Small intestine (tissue), 7 donors: ENCODE measurements around the gene PGAM1. TPM values are rescaled to one million over a fixed set of nuclear protein-coding genes. Genes with fewer than 3 reads are reported as not detected.
A peak's percentile ranks its signal among the peaks of the same experiment; 100 is the strongest.
"Not testable (repeated sequence)": the region's sequence is repeated elsewhere in the genome, so short reads cannot be mapped to it uniquely, and the experiment has no call there.

Source experiments
- DNase-seq, 2 donors: peaks; one replicate each; pipeline versions ENCODE4 v3.0.0 to v3.0.0-alpha.2; 2013
- FAIRE-seq: peaks from 2 replicates; lab custom pipeline; 2012; peaks lifted over from hg19 to GRCh38; lab: Jason Lieb, UNC
- H3K27ac ChIP-seq, 3 donors: one replicate each; pipeline ENCODE4 v1.5.1; 2013; ENCODE audit warnings: low read length in 2 of 3, mild to moderate bottlenecking in 2 of 3, control low read depth in 1 of 3, inconsistent platforms in 1 of 3, low read depth in 1 of 3, moderate library complexity in 1 of 3
- H3K27me3 ChIP-seq, 3 donors: one replicate each; pipeline ENCODE4 v1.6.1; 2013; ENCODE audit warnings: low read length in 3 of 3, inconsistent platforms in 1 of 3; ENCODE audit not compliant: control insufficient read depth in 3 of 3, insufficient read depth in 3 of 3
- H3K36me3 ChIP-seq, 3 donors: one replicate each; pipeline ENCODE4 v1.6.1; 2013; ENCODE audit warnings: low read length in 3 of 3, inconsistent platforms in 1 of 3, low read depth in 1 of 3, mild to moderate bottlenecking in 1 of 3, moderate library complexity in 1 of 3; ENCODE audit not compliant: control insufficient read depth in 3 of 3, insufficient read depth in 2 of 3
- H3K4me1 ChIP-seq, 3 donors: one replicate each; pipeline ENCODE4 v1.6.1; 2013; ENCODE audit warnings: low read length in 2 of 3, inconsistent platforms in 1 of 3, low read depth in 1 of 3, mild to moderate bottlenecking in 1 of 3, moderate library complexity in 1 of 3; ENCODE audit not compliant: control insufficient read depth in 3 of 3, insufficient read depth in 2 of 3
- H3K4me3 ChIP-seq, 3 donors: one replicate each; pipeline ENCODE4 v1.5.1; 2013; ENCODE audit warnings: low read length in 3 of 3, control low read depth in 1 of 3, inconsistent platforms in 1 of 3, low read depth in 1 of 3, mild to moderate bottlenecking in 1 of 3, moderate library complexity in 1 of 3
- H3K9me3 ChIP-seq, 2 donors: one replicate each; pipeline ENCODE4 v1.6.1; 2013; ENCODE audit warnings: low read depth in 1 of 2, low read length in 1 of 2; ENCODE audit not compliant: control insufficient read depth in 2 of 2, insufficient read depth in 1 of 2
- WGBS, 3 donors: extraction: QIAGEN DNeasy Blood & Tissue Kit; methylation state at CpG; one replicate each; pipeline ENCODE4 v1.1.7; 2013; 5-methylcytosine and 5-hydroxymethylcytosine counted together
- polyA plus RNA-seq, 4 donors: library from polyadenylated mRNA; stranded (reverse) in 3 of 4; unstranded in 1 of 4; fragments of 200-250 nt in 3 of 4; fragments of 120-200 nt in 1 of 4; gene quantifications; one replicate each; pipeline versions ENCODE4 v1.2.1 to v1.2.3, GENCODE V29; 2013
- donor health status: healthy with polysubstance abuse.
- donor health status: control.
- donor health status: control.
- donor health status: Bipolar disorder and iron deficiency.
- donor health status: healthy.

The PGAM1 gene
- polyA plus RNA-seq, 4 donors = 129 to 300 (median 235) TPM

DNA sequence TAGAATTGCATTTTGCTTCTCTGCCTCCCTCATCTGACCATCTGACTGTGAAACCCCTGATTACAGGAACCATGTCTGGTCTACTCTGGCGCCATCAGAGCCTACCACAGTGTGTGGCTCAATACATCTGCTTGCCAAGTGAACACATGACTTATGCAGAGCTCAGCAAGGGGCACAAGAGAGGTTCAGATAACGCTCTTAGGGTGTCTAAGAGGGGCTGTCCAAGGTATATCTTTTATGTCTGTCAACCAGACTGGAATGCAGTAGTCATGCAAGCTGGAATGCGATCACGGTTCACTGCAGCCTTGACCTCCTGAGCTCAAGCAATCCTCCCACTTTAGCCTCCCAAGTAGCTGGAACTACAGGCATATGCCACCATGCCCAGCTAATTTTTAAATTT is 14.6 kb upstream of the PGAM1 start:
- Histone ChIP-seq H3K27ac (no peak overlapping the region), H3K4me1 (peaks cover 0 to 5% (median 0%) of the 10 kb centered on the region in 3 donors), H3K27me3 (no peaks in the 10 kb centered on the region), H3K9me3 (no peaks in the 10 kb centered on the region), H3K4me3 (no peak overlapping the region), H3K36me3 (peaks cover 0 to 2% (median 0%) of the 10 kb centered on the region in 3 donors)
- no peak for FAIRE-seq
- no peak for DNase-seq
- WGBS, 3 donors = 75 to 81% (median 80%) methylated on average over 4 of the region's 4 CpGs

- no peaks in the 10 kb centered on the region for H3K27me3 ChIP-seq
- 71 to 78% (median 77%) methylated on average over 10 of the region's 10 CpGs for WGBS, 3 donors
- FAIRE-seq (no peak), DNase-seq (no peak)
- no peaks in the 10 kb centered on the region for H3K9me3 ChIP-seq
- H3K4me1 ChIP-seq = no peaks in the 10 kb centered on the region
- peaks cover 0 to 2% (median 0%) of the 10 kb centered on the region in 3 donors for H3K36me3 ChIP-seq
- no peak overlapping the region for H3K27ac ChIP-seq
- H3K4me3 ChIP-seq = no peak overlapping the region
Observed at GRCh38 chr10:97412891-97413304, 13.1 kb upstream of the PGAM1 start.

DNA sequence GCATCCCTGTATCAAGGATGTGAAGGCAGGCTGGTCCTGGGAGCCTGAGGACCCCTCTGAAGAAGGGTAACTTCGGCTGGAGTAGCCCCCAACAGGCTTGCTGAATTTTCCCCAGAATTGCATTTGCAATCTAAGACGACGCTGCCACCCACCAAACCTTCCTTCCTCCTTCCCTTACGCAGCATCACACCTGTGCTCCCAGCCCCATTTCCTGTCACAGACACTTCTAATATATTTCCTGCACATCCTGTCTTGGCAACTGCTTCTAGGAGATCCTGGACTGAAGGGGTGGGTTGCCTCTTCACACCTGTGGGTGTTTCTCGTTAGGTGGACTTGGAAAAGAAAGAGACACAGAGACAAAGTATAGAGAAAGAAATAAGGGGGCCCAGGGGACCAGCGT is 9.4 kb upstream of the PGAM1 start:
- DNase-seq (no peak), FAIRE-seq (no peak)
- Histone ChIP-seq H3K27ac (no peak overlapping the region), H3K36me3 (peaks cover 0 to 4% (median 0%) of the 10 kb centered on the region in 3 donors), H3K27me3 (no peaks in the 10 kb centered on the region), H3K4me3 (no peak overlapping the region), H3K9me3 (no peaks in the 10 kb centered on the region), H3K4me1 (no peaks in the 10 kb centered on the region)
- WGBS, 3 donors = 66 to 93% (median 70%) methylated on average over 6 of the region's 6 CpGs

DNA sequence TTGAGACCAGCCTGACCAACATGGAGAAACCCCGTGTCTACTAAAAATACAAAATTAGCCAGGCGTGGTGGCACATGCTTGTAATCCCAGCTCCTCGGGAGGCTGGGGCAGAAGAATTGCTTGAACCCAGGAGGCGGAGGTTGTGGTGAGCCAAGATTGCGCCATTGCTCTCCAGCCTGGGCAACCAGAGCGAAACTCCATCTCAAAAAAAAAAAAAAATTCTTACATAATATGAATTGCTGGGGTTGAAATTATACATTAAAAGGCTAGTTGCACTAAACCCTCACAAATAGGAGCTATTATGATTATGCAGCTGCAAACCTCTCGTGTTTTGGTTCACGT is 2.3 kb upstream of the PGAM1 start:
- not testable (repeated sequence) for FAIRE-seq
- 84 to 91% (median 85%) methylated on average over 8 of the region's 8 CpGs for WGBS, 3 donors

DNA sequence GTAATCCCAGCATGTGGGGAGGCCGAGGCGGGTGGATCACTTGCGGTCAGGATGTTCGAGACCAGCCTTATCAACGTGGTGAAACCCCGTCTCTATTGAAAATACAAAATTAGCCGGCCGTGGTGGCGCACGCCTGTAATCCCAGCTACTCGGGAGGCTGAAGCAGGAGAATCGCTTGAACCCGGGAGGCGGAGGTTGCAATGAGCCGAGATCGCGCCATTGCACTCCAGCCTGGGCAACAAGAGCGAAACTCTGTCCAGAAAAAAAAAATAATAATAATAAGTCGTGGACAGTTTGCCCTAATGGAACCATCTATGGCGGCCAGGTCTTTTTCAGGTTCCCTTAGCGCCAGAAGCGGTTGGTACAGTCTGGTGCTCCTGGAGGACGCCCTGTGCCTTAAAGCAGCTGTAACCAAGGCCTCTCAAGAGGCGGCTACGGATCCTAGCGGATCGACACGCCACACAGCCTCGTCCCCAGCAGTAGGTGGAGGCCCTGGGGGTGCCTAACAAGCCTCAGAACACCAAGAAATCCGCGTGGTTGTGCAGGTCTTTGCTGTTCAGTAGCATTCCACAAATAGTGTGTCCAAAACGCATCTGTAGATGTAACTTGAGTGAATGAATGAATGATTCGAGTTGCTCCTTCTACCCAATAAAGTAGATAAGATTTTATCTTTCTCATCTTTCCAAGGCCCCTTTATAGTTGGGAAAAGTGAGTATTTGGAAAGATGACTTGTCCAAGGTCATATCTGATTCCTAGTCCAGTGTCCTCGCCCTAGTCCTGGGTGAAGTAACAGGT is 982 bp downstream of the PGAM1 start:
- peaks cover 8 to 23% (median 9%) of the 10 kb centered on the region in 3 donors for H3K36me3 ChIP-seq
- H3K27me3 ChIP-seq = no peaks in the 10 kb centered on the region
- peaks cover 5 to 12% (median 10%) of the 10 kb centered on the region in 3 donors for H3K4me1 ChIP-seq
- 4 to 7% (median 5%) methylated on average over 34 of the region's 34 CpGs for WGBS, 3 donors
- H3K27ac ChIP-seq = peak overlapping the region; percentile 72 to 89 (median 89)
- DNase-seq = no peak
- no peaks in the 10 kb centered on the region for H3K9me3 ChIP-seq
- peak overlapping the region; percentile 70 to 84 (median 70) for H3K4me3 ChIP-seq
- no peak for FAIRE-seq

More for the DNA sequence above, 2.3 kb upstream of the PGAM1 start:
- not testable (repeated sequence) for H3K9me3 ChIP-seq, DNase-seq, H3K4me3 ChIP-seq, H3K27me3 ChIP-seq, H3K36me3 ChIP-seq, H3K27ac ChIP-seq
- peaks cover 5 to 11% (median 10%) of the 10 kb centered on the region in 3 donors for H3K4me1 ChIP-seq

- no peaks in the 10 kb centered on the region for H3K27me3 ChIP-seq
- H3K9me3 ChIP-seq = no peaks in the 10 kb centered on the region
- FAIRE-seq (no peak), DNase-seq (peak; percentile 86 to 97)
- H3K4me1 ChIP-seq = peaks cover 5 to 12% (median 10%) of the 10 kb centered on the region in 3 donors
- H3K4me3 ChIP-seq = peak overlapping the region; percentile 9 to 70 (median 70)
- 1 to 12% (median 10%) methylated on average over 9 of the region's 9 CpGs for WGBS, 3 donors
- H3K36me3 ChIP-seq = peaks cover 8 to 23% (median 11%) of the 10 kb centered on the region in 3 donors
- peak overlapping the region; percentile 72 to 89 (median 89) for H3K27ac ChIP-seq
Observed at GRCh38 chr10:97427571-97428179, 1.7 kb downstream of the PGAM1 start.

DNA sequence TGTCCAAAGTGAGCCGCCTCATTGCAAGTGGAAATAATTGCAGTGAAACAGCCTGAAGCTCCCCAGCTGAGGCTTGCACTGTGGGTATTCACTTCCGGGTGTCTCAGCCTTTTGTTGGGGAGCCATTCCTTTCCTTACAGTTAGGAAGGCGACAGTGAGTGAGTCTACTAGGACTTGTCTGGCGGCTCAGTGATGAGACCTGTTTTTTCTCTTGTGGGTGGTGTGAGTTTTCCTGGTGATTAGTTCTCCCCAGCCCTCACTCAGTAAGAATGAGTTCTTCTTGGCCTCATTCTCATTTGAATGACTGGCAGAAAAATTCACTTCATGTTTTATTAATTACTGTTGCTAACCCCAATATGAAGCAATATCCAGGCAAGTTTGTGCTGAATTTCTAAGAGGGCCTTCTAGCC is 2.6 kb downstream of the PGAM1 start:
- no peaks in the 10 kb centered on the region for H3K27me3 ChIP-seq
- DNase-seq = no peak
- H3K4me1 ChIP-seq = peaks cover 5 to 12% (median 10%) of the 10 kb centered on the region in 3 donors
- peaks cover 8 to 21% (median 14%) of the 10 kb centered on the region in 3 donors for H3K36me3 ChIP-seq
- H3K4me3 ChIP-seq = peak overlapping the region in 1 of 3 donors; percentile 43
- peak overlapping the region in 2 of 3 donors; percentile 39 to 47 for H3K27ac ChIP-seq
- no peaks in the 10 kb centered on the region for H3K9me3 ChIP-seq
- FAIRE-seq = no peak
- 42 to 53% (median 51%) methylated on average over 4 of the region's 4 CpGs for WGBS, 3 donors

DNA sequence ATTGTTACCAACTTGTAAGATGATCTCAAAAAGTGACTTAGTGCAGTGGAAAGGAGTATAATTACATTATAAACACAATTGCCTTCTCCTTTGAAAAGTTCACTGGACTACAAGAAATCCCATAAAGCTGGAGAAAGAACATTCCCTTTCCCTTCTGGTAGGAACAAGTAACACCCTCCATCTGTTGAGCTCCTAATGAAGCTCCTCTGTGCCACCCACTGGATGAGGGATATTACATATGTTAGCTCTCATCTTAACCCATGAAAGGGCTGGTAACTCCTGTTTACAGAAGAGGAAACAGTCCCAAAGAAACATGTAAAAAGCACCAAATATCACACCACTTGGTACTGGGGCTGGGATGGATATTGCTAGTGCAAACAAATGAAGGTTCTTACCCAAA is 8.1 kb downstream of the PGAM1 start:
- Histone ChIP-seq H3K9me3 (no peaks in the 10 kb centered on the region), H3K27me3 (no peaks in the 10 kb centered on the region), H3K4me1 (no peaks in the 10 kb centered on the region), H3K4me3 (no peak overlapping the region), H3K36me3 (peaks cover 17 to 62% (median 30%) of the 10 kb centered on the region in 3 donors), H3K27ac (no peak overlapping the region)
- no peak for FAIRE-seq
- no peak for DNase-seq
